ENCODE measurements around the gene STEEP1.

- TF ChIP-seq, protein P1, sequence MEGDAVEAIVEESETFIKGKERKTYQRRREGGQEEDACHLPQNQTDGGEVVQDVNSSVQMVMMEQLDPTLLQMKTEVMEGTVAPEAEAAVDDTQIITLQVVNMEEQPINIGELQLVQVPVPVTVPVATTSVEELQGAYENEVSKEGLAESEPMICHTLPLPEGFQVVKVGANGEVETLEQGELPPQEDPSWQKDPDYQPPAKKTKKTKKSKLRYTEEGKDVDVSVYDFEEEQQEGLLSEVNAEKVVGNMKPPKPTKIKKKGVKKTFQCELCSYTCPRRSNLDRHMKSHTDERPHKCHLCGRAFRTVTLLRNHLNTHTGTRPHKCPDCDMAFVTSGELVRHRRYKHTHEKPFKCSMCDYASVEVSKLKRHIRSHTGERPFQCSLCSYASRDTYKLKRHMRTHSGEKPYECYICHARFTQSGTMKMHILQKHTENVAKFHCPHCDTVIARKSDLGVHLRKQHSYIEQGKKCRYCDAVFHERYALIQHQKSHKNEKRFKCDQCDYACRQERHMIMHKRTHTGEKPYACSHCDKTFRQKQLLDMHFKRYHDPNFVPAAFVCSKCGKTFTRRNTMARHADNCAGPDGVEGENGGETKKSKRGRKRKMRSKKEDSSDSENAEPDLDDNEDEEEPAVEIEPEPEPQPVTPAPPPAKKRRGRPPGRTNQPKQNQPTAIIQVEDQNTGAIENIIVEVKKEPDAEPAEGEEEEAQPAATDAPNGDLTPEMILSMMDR (conservative IDR thresholded peaks at IDR 0.05; ENCODE audit: low read length): no peak
- no peak for TF ChIP-seq EZH2phosphoT487 (IDR thresholded peaks at IDR 0.05; ENCODE audit: borderline replicate concordance)
Observed at GRCh38 chrX:119505945-119506344, 59.3 kb downstream of the STEEP1 start.
